DMS79 (cell line): ENCODE results near the gene EBLN1.
"Not testable (repeated sequence)": the region's sequence is repeated elsewhere in the genome, so short reads cannot be mapped to it uniquely, and the experiment has no call there.

Source experiments
- DNase-seq: peaks from one replicate; lab custom pipeline; 2025; lab: John Stamatoyannopoulos, UW

EBLN1 gene

DNA sequence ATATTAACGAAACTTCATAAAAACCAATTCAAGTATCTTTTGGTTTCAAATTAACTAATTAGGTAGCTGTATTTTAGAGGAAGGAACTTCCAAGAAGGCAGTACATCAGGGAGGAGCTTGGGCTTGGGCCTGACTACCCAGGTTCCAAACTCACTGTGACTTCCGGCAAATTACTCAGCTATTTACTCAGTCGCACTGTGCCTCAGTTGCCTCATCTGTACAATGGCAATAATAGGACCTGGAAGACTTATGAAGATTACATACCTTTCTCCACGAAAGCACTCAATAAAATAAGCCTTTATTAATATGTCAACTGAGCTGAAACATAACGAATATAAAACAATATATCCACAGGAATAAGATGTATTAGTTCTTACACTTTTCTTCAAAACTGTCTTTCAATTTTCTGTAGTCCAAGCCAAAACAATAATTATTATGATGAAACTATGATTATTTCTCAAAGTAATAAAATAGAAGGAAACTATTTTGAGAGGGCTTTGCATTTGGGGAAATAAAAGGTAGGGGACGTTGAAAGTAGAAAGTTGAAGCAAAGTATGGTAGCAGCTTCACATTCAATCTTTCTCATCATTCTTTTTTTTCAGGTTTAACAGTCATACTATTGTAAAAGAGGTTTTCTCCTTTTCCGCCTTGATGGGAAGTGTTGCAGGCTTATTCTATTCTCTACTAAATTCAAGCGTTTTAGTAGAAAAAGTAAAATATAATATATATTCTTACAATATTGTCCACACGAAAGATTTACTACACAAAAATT, 10.5 kb upstream of the EBLN1 start:
- no peak for DNase-seq

- no peak for DNase-seq
Measured at GRCh38 chr10:22226599-22226998, 8.8 kb upstream of the EBLN1 start.

GRCh38 chr10:22222236-22223190, 4.7 kb upstream of the EBLN1 start:
- no peak for DNase-seq

- DNase-seq, result no peak
Measured at GRCh38 chr10:22219308-22219707, 1.5 kb upstream of the EBLN1 start.

- no peak for DNase-seq
Measured at GRCh38 chr10:22218448-22218847, 633 bp upstream of the EBLN1 start.

- DNase-seq, result not testable (repeated sequence)
Measured at GRCh38 chr10:22217084-22217483, 731 bp downstream of the EBLN1 start.

DNA sequence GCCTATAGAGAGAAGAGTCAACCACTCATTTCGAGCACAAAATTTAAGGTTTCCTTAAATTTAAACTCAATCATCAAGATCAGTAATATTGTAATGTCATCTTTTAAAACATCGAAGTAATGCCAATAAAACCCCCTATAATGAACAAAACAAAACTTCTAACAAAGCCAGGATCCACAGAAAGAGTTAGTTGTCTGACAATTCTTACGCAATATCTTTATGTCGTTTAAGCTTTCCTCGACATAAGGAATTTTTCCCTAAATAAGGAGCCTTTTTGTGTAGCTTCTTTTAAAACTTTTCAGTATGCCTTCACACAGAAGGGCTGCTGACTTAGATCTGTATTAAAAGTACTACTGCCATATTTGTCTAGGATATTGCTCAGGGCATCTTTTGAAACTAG, 7.5 kb downstream of the EBLN1 start:
- no peak for DNase-seq

DNA sequence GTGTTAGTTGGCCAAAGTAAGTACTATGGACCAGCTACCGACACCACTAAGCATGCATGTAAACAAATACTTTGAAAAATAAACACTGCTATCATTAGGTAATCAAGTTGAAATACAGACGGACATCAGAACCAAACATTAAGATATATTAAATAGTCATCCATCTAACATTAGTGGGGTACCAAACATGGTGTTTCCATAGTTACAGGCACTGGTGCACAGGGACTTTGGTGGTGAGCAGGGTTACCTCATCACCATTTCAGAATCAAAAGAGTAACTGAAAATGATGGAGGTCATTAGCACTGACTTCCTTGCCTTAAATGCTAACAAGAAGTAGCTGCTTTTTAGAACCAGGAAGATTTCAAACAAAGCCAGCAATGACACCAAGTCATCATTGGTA, 23.9 kb downstream of the EBLN1 start:
- DNase-seq, result no peak

- no peak for DNase-seq
Measured at GRCh38 chr10:22185586-22185985, 32.2 kb downstream of the EBLN1 start.

GRCh38 chr10:22183771-22184461, 33.9 kb downstream of the EBLN1 start:
- no peak for DNase-seq

DNA sequence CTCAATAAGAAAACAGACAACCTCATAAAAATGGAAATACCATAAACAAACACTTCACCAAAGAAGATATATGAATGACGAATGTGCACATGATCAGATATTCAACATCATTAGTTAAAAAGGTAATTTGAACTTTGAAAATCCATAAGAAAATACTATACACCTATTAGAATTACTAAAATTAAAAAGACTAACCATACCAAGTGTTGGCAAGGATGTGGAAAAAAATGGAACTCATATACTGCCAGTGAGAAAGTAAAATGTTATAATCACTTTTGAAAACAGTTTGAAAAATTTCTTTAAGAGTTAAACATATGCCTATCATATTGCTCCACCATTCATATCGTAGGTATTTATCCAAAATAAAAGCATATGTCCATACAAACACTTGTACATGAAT, 37.1 kb downstream of the EBLN1 start:
- no peak for DNase-seq

GRCh38 chr10:22174442-22174841, 43.4 kb downstream of the EBLN1 start:
- DNase-seq, result no peak

GRCh38 chr10:22171131-22171530, 46.7 kb downstream of the EBLN1 start:
- DNase-seq, result no peak

DNA sequence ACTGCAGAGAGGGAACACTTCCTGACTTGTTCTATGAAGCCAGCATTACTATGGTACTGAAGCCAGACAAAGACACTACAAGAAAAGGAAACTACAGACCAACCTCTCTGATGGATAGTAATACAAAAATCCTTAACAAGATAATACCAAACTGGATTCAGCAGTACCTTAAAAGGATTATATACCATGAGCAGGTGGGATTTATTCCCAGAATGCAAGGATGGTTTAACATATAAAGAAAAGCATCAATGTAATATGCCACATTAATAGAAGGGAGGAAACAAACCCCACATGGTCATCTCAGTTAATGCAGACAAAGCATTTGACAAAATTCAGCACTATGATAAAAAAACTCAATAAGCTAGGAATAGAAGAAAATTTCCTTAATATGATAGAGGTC, 47.2 kb downstream of the EBLN1 start:
- no peak for DNase-seq

DNA sequence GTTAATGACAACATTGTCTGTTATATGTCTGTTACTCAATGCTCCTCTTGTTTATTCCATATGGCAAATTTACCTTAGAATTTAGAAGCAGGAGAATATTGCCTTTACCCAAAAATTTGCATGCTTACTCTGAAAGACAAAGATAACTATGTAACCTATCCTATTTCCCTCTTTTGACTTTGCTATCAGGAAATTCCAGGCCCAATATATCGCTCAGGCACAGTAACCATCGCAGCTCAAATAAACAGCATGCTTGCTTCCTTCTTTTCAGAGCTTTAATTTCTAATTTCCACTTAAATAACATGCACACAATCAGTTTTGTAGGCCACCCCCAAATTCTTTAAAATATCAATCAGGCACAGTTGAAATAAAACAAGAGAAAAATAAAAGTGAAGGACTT, 57.8 kb downstream of the EBLN1 start:
- no peak for DNase-seq

DNA sequence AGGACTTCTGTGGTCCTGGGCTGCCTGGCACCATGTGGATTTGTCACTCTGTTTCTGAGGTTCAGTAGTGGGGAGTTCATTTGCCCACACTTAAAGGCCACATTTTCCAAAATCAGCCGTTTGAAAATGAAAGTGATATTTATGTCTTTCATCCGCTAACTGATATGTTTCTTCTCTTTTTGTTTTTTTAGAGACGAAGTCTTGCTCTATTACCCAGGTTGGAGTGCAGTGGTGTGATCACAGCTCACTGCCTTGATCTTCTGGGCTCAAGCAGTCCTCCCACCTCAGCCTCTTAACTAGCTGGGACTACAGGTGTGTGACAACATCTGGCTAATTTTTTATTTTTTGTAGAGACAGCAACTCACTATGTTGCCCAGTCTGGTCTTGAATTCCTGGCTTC, 58.6 kb downstream of the EBLN1 start:
- no peak for DNase-seq
